ENCODE data around the gene C14orf132.

- no peak for TF ChIP-seq EZH2 (IDR thresholded peaks at IDR 0.05; ENCODE audit: low read length)
- TF ChIP-seq CTCF (optimal IDR thresholded peaks at IDR 0.05 in 1 of 3, IDR thresholded peaks at IDR 0.05 in 1 of 3, conservative IDR thresholded peaks at IDR 0.05 in 1 of 3; ENCODE audit: extremely low read depth in 1 of 3, insufficient read depth in 2 of 3, low read length in 3 of 3): no peak
These were observed 100.0 kb downstream of the C14orf132 start for GRCh38 chr14:96139169-96139568.

All from keratinocyte (primary cell).